DOHH2 (cell line): Measurements from ENCODE around the gene SPRR5.

ENCODE experiments used
- EZH2phosphoT487 ChIP-seq: fragments of 200-600 bp; sonication (generic); IDR thresholded peaks from 2 replicates; pipeline ENCODE4 v1.6.1; 2017; ENCODE audit warnings: borderline replicate concordance, mild to moderate bottlenecking, antibody characterized with exemption, low read length, moderate library complexity, mixed read lengths
- TF ChIP-seq, protein P1 (sequence below): fragments of 200-600 bp; sonication (generic); IDR thresholded peaks from one replicate; pipeline ENCODE4 v1.5.1; 2014; ENCODE audit warnings: antibody characterized with exemption, mild to moderate bottlenecking, low read depth, low read length; ENCODE audit not compliant: poor library complexity, severe bottlenecking

GRCh38 chr1:152909206-152909605, 37.8 kb upstream of the SPRR5 start:
- TF ChIP-seq, protein P1, sequence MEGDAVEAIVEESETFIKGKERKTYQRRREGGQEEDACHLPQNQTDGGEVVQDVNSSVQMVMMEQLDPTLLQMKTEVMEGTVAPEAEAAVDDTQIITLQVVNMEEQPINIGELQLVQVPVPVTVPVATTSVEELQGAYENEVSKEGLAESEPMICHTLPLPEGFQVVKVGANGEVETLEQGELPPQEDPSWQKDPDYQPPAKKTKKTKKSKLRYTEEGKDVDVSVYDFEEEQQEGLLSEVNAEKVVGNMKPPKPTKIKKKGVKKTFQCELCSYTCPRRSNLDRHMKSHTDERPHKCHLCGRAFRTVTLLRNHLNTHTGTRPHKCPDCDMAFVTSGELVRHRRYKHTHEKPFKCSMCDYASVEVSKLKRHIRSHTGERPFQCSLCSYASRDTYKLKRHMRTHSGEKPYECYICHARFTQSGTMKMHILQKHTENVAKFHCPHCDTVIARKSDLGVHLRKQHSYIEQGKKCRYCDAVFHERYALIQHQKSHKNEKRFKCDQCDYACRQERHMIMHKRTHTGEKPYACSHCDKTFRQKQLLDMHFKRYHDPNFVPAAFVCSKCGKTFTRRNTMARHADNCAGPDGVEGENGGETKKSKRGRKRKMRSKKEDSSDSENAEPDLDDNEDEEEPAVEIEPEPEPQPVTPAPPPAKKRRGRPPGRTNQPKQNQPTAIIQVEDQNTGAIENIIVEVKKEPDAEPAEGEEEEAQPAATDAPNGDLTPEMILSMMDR = no peak
- no peak for TF ChIP-seq EZH2phosphoT487
